ENCODE measurements around the gene ARMC9. TPM values are rescaled to one million over a fixed set of nuclear protein-coding genes. Genes with fewer than 3 reads are reported as not detected.

Gene ARMC9
- polyA plus RNA-seq, 1 donor: 27.3 TPM

GRCh38 chr2:231315896-231316295 is 117.5 kb downstream of the ARMC9 start:
- no peak for DNase-seq

DNA sequence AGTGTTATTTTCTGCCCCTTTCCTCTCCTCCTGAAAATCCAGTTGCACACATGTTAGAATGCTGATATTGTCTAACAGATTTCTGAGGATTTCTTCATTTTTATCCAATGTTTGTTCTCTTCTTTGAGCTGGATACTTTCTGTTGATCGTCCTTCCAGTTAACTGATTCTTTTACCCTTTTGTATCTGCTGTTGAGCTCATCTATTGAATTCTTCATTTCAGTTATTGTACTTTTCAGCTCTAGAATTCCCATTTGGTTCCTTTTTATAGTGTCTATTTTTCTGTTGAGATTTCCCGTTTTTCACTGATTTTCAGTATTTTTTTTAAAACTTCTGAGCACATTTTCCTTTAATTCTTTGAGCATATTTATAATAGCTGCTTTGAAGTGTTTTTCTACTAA is 119.1 kb downstream of the ARMC9 start:
- DNase-seq: no peak

DNA sequence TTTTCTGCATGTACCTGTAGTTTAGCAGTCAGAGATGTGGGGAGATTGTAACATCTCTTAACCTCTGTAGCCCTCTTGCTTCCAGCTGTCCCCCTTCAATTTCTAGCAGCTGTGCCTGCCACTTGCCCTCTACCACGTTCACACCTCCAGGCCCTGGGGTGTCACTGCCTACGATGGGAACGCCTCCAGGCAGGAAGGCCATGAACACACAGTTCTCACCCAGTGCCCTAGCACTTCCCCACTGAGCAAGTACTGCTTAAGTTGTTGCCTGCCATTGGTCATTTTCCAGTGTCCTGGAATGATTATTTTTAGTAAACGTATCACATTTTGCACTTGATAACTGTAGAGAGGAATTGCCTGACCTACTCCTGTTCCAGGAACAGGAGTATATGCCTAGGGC is 120.0 kb downstream of the ARMC9 start:
- DNase-seq: no peak

DNA sequence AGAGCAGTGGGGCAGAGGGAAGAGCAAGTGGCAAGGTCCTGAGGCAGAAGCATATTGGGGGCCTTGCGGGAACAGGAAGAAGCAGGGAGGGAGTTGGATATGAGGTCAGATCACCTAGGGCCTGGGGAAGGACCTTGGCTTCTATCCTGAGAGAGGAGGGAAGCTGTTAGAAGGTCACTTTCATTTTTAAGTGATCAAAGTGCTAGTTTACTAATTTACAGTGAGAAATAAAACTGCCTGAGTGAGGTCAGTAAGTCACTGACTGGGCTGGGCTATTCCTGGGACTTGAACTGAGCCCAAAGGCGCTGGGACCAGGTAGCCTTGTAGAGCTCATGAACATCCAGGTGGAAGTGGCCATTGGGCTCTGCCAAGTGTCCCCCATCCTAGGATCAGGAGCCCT is 120.5 kb downstream of the ARMC9 start:
- DNase-seq: no peak

DNA sequence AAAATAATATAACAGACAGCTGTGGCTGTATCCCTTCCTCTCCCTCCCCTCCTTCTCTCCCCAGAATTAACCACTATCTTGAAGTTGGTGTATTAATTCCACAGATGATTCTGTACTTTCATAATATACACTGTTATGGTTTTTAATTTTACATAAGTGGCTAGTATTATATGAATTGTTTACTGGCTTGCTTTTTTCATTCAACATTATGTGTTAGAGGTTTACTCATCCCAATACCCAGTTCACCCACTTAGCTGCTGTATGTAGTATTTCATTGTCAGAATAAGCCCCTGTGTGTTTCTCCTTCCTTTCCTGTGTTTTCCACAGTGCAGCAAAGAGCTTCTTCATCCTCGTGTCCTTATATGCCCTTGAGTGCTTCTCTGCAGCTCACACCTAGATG is 121.4 kb downstream of the ARMC9 start:
- no peak for DNase-seq

GRCh38 chr2:231321021-231321420 is 122.6 kb downstream of the ARMC9 start:
- DNase-seq: no peak

DNA sequence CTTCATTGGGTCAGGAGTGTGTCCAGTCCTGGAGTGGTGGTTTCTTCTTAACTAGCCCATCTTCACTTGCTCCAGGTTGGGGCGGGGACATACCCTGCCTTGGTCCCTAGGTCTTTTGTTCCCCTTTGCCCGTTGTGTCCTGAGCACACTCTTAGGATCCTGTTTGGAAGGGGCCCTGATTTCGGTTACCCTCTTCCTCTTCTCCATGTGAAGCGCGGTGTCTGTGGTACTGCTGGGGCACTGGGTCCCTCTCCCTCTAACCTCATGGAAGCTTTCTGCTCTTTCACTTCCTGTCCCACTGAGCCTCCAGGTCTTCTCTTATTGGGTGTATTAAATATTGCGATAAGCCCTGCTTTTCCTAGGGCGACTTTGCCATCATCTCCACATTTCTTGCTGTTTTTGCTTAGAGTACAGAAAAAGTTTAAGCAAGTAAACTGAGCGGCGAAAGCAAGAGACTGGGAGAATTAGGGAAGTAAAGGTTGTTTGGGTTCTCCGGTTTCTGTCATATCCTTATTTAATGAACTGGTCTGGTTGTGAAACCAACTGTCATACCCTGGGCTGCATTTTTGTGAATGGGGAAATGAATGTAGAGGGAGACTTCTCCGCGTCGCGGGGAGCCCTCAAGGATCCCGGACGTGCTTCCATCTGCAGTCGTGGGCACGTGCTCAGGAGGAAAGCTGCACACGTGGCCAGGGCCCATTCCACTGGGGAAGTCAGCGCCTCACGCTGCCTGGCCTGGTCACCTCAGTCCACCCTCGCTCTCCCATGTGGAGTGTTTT is 123.3 kb downstream of the ARMC9 start:
- no peak for DNase-seq

- DNase-seq: no peak
Measured at GRCh38 chr2:231323316-231323715, 124.9 kb downstream of the ARMC9 start.

DNA sequence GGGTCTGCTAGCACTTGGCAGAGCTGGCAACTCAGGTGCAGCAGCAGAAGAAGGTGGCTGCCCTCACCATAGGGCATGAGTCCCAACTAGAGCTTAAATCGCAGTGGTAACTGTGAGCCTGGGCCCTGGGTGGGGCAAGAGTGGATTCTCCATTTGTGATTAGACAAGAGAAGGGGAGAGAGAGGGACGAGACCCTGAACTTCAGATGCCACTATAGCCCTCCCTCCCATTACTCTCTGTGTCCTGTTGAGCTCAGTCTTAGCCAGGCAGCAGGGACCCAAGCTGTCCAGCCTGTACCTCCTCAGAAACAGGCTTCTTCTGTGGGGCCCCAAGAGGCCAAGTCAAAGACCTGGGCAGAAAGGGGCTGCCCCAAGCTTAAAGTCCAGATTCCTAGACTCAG is 127.4 kb downstream of the ARMC9 start:
- no peak for DNase-seq

GRCh38 chr2:231326404-231326803 is 128.0 kb downstream of the ARMC9 start:
- DNase-seq: no peak

GRCh38 chr2:231330311-231330710 is 131.9 kb downstream of the ARMC9 start:
- no peak for DNase-seq

DNA sequence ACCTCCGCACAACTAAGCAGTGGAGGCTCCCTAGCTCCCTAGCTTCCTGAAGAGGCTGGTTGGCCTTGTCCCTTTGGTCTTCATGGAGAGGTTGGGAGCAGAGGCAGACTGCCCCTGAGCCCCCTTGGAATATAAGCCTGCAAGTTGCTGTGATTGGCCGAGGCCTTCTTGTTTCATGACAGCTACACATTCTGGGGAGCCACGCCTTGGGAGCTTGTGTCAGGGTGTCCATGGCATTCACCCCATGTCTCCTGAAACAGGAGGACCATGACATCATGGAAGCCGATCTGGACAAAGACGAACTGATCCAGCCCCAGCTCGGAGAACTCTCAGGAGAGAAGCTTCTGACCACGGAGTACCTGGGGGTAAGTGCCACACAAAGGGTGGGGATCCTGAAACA is 133.1 kb downstream of the ARMC9 start:
- DNase-seq: no peak

- DNase-seq: no peak
Measured at GRCh38 chr2:231332388-231332787, 134.0 kb downstream of the ARMC9 start.

- DNase-seq: no peak
Measured at GRCh38 chr2:231332872-231333500, 134.6 kb downstream of the ARMC9 start.

- DNase-seq: no peak
Measured at GRCh38 chr2:231334179-231334930, 135.9 kb downstream of the ARMC9 start.

DNA sequence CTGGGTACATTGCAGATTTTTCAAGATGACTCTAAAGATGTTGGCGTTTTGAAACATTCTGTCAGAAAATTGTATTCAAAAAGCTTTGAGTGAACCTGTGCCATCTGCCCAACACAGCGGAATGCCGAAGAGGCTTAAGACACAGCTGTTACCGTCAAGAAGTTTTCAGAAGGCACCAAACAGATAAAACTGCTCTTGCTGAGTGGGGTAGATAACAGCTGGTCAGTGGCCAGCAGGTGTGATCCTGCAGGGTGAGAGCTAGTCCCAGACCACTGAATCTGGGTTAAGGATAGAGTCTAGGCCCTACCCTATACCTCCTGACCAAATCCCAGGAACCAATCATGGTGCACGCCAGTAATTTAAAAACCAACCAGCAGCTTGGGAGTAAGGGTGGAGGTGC is 136.6 kb downstream of the ARMC9 start:
- no peak for DNase-seq

- DNase-seq: no peak
Measured at GRCh38 chr2:231335591-231335990, 137.2 kb downstream of the ARMC9 start.

GRCh38 chr2:231336236-231336635 is 137.8 kb downstream of the ARMC9 start:
- no peak for DNase-seq

GRCh38 chr2:231336700-231337099 is 138.3 kb downstream of the ARMC9 start:
- no peak for DNase-seq

- no peak for DNase-seq
Measured at GRCh38 chr2:231337807-231338759, 139.7 kb downstream of the ARMC9 start.

- DNase-seq: no peak
Measured at GRCh38 chr2:231339316-231339715, 140.9 kb downstream of the ARMC9 start.

GRCh38 chr2:231341100-231341499 is 142.7 kb downstream of the ARMC9 start:
- no peak for DNase-seq
